H1 (cell line): ENCODE measurements around the gene RFX1. TPM values are rescaled to one million over a fixed set of nuclear protein-coding genes. Genes with fewer than 3 reads are reported as not detected.

Experiments used
- CTCF ChIA-PET: fragments of 300-600 bp; sonication (Branson Sonifier 250); formaldehyde crosslinking; loops from one replicate; lab custom pipeline; 2021; ENCODE audit not compliant: partially characterized antibody; lab: Charles Lee
- POLR2A ChIA-PET: fragments of 300-600 bp; sonication (Branson Sonifier 250); formaldehyde crosslinking; loops from one replicate; lab custom pipeline; 2021; ENCODE audit warnings: inconsistent platforms; ENCODE audit not compliant: partially characterized antibody; lab: Charles Lee
- DNase-seq, 2 experiments: peaks; one replicate each; pipeline versions ENCODE4 v3.0.0 to v3.0.0-alpha.2; 2010 to 2022; ENCODE audit warnings: low spot score in 2 of 2, low read depth in 1 of 2, mixed read lengths in 1 of 2
- FAIRE-seq: peaks from 2 replicates; lab custom pipeline; 2011; peaks lifted over from hg19 to GRCh38; lab: Jason Lieb, UNC
- H2AFZ ChIP-seq: 2 replicates; pipeline ENCODE4 v1.8.1; 2012; ENCODE audit warnings: low read length, inconsistent platforms
- H2AK5ac ChIP-seq: 2 replicates; pipeline ENCODE4 v1.6.1; 2013; ENCODE audit warnings: low read depth, low read length
- H2BK120ac ChIP-seq: replicated peaks from 2 replicates; pipeline ENCODE3; 2013; ENCODE audit warnings: low read depth, low read length, inconsistent platforms
- H2BK12ac ChIP-seq: 2 replicates; pipeline ENCODE4 v1.6.1; 2013; ENCODE audit warnings: low read depth, low read length
- H2BK15ac ChIP-seq: 2 replicates; pipeline ENCODE4 v1.6.1; 2013; ENCODE audit warnings: low read length
- H2BK20ac ChIP-seq: 2 replicates; pipeline ENCODE4 v1.6.1; 2013; ENCODE audit warnings: low read length
- H2BK5ac ChIP-seq: 2 replicates; pipeline ENCODE4 v1.6.1; 2013; ENCODE audit warnings: low read depth, low read length
- H3K14ac ChIP-seq: 2 replicates; pipeline ENCODE4 v1.6.1; 2013; ENCODE audit warnings: inconsistent platforms; ENCODE audit not compliant: insufficient read length
- H3K18ac ChIP-seq: 2 replicates; pipeline ENCODE4 v1.6.1; 2013; ENCODE audit warnings: low read length; ENCODE audit errors: extremely low read depth
- H3K23ac ChIP-seq: 2 replicates; pipeline ENCODE4 v1.6.1; 2013; ENCODE audit warnings: inconsistent platforms; ENCODE audit not compliant: insufficient read length
- H3K23me2 ChIP-seq: 2 replicates; pipeline ENCODE4 v1.6.1; 2013; ENCODE audit warnings: low read depth, low read length
- H3K27ac ChIP-seq: 2 replicates; pipeline ENCODE4 v1.6.1; 2011; ENCODE audit warnings: low read depth, low read length, inconsistent platforms
- H3K27me3 ChIP-seq, 4 experiments: replicated peaks in 1 of 4; 1 replicate in 1 of 4; 2 replicates in 3 of 4; pipeline versions ENCODE4 v1.6.1 to v1.8.1; 2011 to 2013; ENCODE audit warnings: low read length in 3 of 4, mild to moderate bottlenecking in 3 of 4, inconsistent platforms in 2 of 4, mixed read lengths in 2 of 4, moderate library complexity in 1 of 4; ENCODE audit not compliant: control insufficient read depth in 3 of 4, insufficient read depth in 3 of 4; ENCODE audit errors: extremely low read depth in 1 of 4
- H3K36me3 ChIP-seq, 4 experiments: 2 replicates each; pipeline versions ENCODE4 v1.6.1 to v1.8.1; 2011 to 2013; ENCODE audit warnings: mild to moderate bottlenecking in 4 of 4, low read length in 3 of 4, moderate library complexity in 2 of 4, control low read depth in 1 of 4, inconsistent platforms in 1 of 4; ENCODE audit not compliant: insufficient read depth in 4 of 4, control insufficient read depth in 2 of 4
- H3K4ac ChIP-seq: replicated peaks from 2 replicates; pipeline ENCODE3; 2013; ENCODE audit warnings: low read length, low read depth, mixed read lengths, inconsistent platforms; ENCODE audit not compliant: insufficient read length
- H3K4me1 ChIP-seq, 4 experiments: replicated peaks in 1 of 4; 1 replicate in 1 of 4; 2 replicates in 3 of 4; pipeline versions ENCODE4 v1.6.1 to v1.8.1; 2011 to 2013; ENCODE audit warnings: low read length in 3 of 4, inconsistent platforms in 2 of 4, mixed read lengths in 1 of 4; ENCODE audit not compliant: insufficient read depth in 4 of 4, control insufficient read depth in 3 of 4
- H3K4me2 ChIP-seq, 2 experiments: 2 replicates each; pipeline versions ENCODE4 v1.6.1 to v1.8.1; 2011 to 2013; ENCODE audit warnings: low read depth in 2 of 2, low read length in 2 of 2, control low read depth in 1 of 2, inconsistent platforms in 1 of 2, mild to moderate bottlenecking in 1 of 2; ENCODE audit not compliant: insufficient read depth in 1 of 2
- H3K4me3 ChIP-seq, 4 experiments: fragments of 200-600, 300-600 bp in 1 of 4; sonication (generic), shearing (Covaris generic), sonication (Bioruptor Twin) in 1 of 4; 2 replicates each; pipeline versions ENCODE4 v1.5.1 to v1.8.1; 2011 to 2016; ENCODE audit warnings: low read length in 4 of 4, low read depth in 3 of 4, control low read depth in 2 of 4, inconsistent platforms in 2 of 4, mild to moderate bottlenecking in 2 of 4, mixed read lengths in 1 of 4, moderate library complexity in 1 of 4; ENCODE audit not compliant: insufficient read depth in 2 of 4; ENCODE audit errors: extremely low read depth in 1 of 4
- H3K56ac ChIP-seq: replicated peaks from 2 replicates; pipeline ENCODE3; 2013; ENCODE audit warnings: low read depth, mild to moderate bottlenecking, mixed read lengths, low read length, inconsistent platforms; ENCODE audit not compliant: insufficient read length
- H3K79me1 ChIP-seq: 2 replicates; pipeline ENCODE4 v1.6.1; 2013; ENCODE audit warnings: low read depth, low read length, control low read depth
- H3K79me2 ChIP-seq, 2 experiments: 2 replicates each; pipeline versions ENCODE4 v1.6.1 to v1.8.1; 2012 to 2013; ENCODE audit warnings: low read length in 2 of 2, mild to moderate bottlenecking in 2 of 2, inconsistent platforms in 1 of 2; ENCODE audit not compliant: insufficient read depth in 2 of 2, control insufficient read depth in 1 of 2
- H3K9ac ChIP-seq, 4 experiments: replicated peaks in 1 of 4; 1 replicate in 1 of 4; 2 replicates in 3 of 4; pipeline versions ENCODE4 v1.6.1 to v1.8.1; 2011 to 2013; ENCODE audit warnings: low read depth in 3 of 4, low read length in 3 of 4, control low read depth in 2 of 4, mild to moderate bottlenecking in 2 of 4, moderate library complexity in 2 of 4, inconsistent platforms in 1 of 4; ENCODE audit errors: extremely low read depth in 1 of 4
- H3K9me3 ChIP-seq, 2 experiments: 2 replicates each; pipeline versions ENCODE4 v1.6.1 to v1.8.1; 2012 to 2013; ENCODE audit warnings: mild to moderate bottlenecking in 2 of 2, moderate library complexity in 2 of 2, control low read depth in 1 of 2, inconsistent platforms in 1 of 2, low read depth in 1 of 2, low read length in 1 of 2, mixed read lengths in 1 of 2; ENCODE audit not compliant: insufficient read depth in 2 of 2
- H4K20me1 ChIP-seq, 2 experiments: replicated peaks in 1 of 2; 2 replicates each; pipeline versions ENCODE3 to v1.8.1; 2011 to 2013; ENCODE audit warnings: inconsistent platforms in 2 of 2, low read length in 2 of 2, mild to moderate bottlenecking in 1 of 2; ENCODE audit not compliant: insufficient read depth in 2 of 2, control insufficient read depth in 1 of 2
- H4K5ac ChIP-seq: 2 replicates; pipeline ENCODE4 v1.6.1; 2013; ENCODE audit warnings: low read length, low read depth, mixed read lengths, inconsistent platforms; ENCODE audit not compliant: insufficient read length
- H4K8ac ChIP-seq: 2 replicates; pipeline ENCODE4 v1.8.0; 2013; ENCODE audit warnings: mild to moderate bottlenecking, moderate library complexity, low read length, inconsistent platforms; ENCODE audit not compliant: insufficient read depth; ENCODE audit errors: extremely low read depth
- H4K91ac ChIP-seq: replicated peaks from 2 replicates; pipeline ENCODE3; 2013; ENCODE audit warnings: low read length, mixed read lengths, inconsistent platforms; ENCODE audit not compliant: insufficient read length
- YY1 ChIP-seq: IDR thresholded peaks from 2 replicates; pipeline ENCODE4 v1.6.1; 2011; ENCODE audit warnings: low read depth, mild to moderate bottlenecking, low read length
- WGBS, 2 experiments: shearing (Covaris generic) in 1 of 2; methylation state at CpG; one replicate each; pipeline versions ENCODE4 v1.1.6 to v1.1.7; 2013 to 2015; ENCODE audit warnings: low lambda C conversion rate in 2 of 2, mixed read lengths in 2 of 2, inconsistent platforms in 1 of 2, low coverage in 1 of 2, missing lambda C conversion rate in 1 of 2; ENCODE audit not compliant: insufficient replicate concordance in 2 of 2, insufficient coverage in 1 of 2, insufficient read length in 1 of 2; ENCODE audit errors: extremely low coverage in 1 of 2, missing lambda C conversion rate in 1 of 2; 5-methylcytosine and 5-hydroxymethylcytosine counted together
- polyA plus RNA-seq, 7 experiments: library from polyadenylated mRNA; depleted of rRNA in 3 of 7; stranded (reverse) in 5 of 7; unstranded in 2 of 7; fragments of >200 nt in 5 of 7; fragments of 200-250 nt in 2 of 7; gene quantifications; 1 replicate in 5 of 7; 2 replicates in 1 of 7; 4 replicates in 1 of 7; pipeline versions ENCODE4 v1.2.1 to v1.2.3, GENCODE V29; 2011 to 2013; ENCODE audit warnings: missing spikeins in 2 of 7, mixed read lengths in 2 of 7
- total RNA-seq: library from RNA; stranded (reverse); fragmentation: NEBNext Ultra II Directional; extraction: Animal tissue kit (Norgen Biotek cat#: 25700); gene quantifications from 2 replicates; pipeline ENCODE4 v1.2.1, GENCODE V29; 2021

RFX1 gene
- total and polyA plus RNA-seq, 2 of the 8 experiments (the other 6 are each of a cell fraction or from before 2014, with no cell fraction given): 4.9 to 17.0 TPM

DNA sequence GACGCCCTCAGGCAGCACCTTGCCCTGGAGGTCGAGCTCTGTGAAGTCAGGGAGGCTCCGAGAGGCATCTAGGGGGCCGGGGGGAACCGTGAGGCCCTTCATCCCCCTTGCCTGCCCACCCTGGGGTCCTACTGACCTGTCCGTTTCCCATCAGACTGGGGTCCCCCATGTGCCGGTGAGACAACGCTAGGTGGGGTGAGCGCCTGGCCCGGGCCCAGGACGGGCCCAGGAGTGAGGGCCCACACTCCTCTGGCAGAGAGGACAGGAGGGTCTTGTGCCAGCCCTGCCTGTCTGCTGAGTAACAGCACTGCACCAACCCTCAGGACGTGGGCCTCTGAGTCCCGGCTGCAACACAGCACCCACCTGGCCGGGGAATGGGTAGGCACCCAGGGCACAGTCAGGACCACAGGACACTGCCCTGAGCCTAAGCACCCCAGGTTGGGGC, 39.4 kb downstream of the RFX1 start:
- Histone ChIP-seq H2AFZ (no peak overlapping the region), H4K91ac (no peak overlapping the region), H3K56ac (no peak overlapping the region), H3K27me3 (peaks cover 0 to 4% (median 0%) of the 10 kb centered on the region in 4 experiments; a peak in 2 of 7 replicates), H2AK5ac (no peak overlapping the region), H2BK12ac (no peak overlapping the region), H4K20me1 (no peaks in the 10 kb centered on the region), H3K36me3 (peaks cover 0 to 15% (median 8%) of the 10 kb centered on the region in 4 experiments; a peak in 5 of 8 replicates), H3K14ac (no peak overlapping the region), H3K9ac (no peak overlapping the region), H3K23me2 (peaks cover 13% of the 10 kb centered on the region; the same call in 1 of the 2 replicates), H4K8ac (no peak overlapping the region), H2BK15ac (no peak overlapping the region), H3K79me2 (no peaks in the 10 kb centered on the region), H2BK5ac (no peak overlapping the region), H3K23ac (no peak overlapping the region), H3K4ac (no peak overlapping the region), H3K4me2 (no peak overlapping the region), H3K4me1 (peaks cover 0 to 9% (median 3%) of the 10 kb centered on the region in 4 experiments; a peak in 4 of 7 replicates), H3K79me1 (no peaks in the 10 kb centered on the region), H2BK120ac (no peak overlapping the region), H3K4me3 (no peak overlapping the region), H4K5ac (no peak overlapping the region), H3K9me3 (no peaks in the 10 kb centered on the region), H3K27ac (no peak overlapping the region), H3K18ac (no peak overlapping the region), H2BK20ac (no peak overlapping the region)
- 93% methylated on average over 14 of the region's 14 CpGs; no CpG with 5 or more reads in 1 of the 2 experiments for WGBS, 2 experiments
- FAIRE-seq (no peak), DNase-seq (no peak)
- ChIA-PET POLR2A (no interaction called here), CTCF (interaction anchor here (0.7 to 0.9 kb wide), 2 partner anchors 12 to 109 kb away, joined by 3 to 5 read pairs; no protein-coding TSS in a partner anchor)
- TF ChIP-seq YY1: no peak
